Measurements from ENCODE around the gene COL26A1. TPM values are rescaled to one million over a fixed set of nuclear protein-coding genes. Genes with fewer than 3 reads are reported as not detected.
"Not testable (repeated sequence)": the region's sequence is repeated elsewhere in the genome, so short reads cannot be mapped to it uniquely, and the experiment has no call there.

The COL26A1 gene
- total RNA-seq, 4 donors from 2014 or later = not detected

DNA sequence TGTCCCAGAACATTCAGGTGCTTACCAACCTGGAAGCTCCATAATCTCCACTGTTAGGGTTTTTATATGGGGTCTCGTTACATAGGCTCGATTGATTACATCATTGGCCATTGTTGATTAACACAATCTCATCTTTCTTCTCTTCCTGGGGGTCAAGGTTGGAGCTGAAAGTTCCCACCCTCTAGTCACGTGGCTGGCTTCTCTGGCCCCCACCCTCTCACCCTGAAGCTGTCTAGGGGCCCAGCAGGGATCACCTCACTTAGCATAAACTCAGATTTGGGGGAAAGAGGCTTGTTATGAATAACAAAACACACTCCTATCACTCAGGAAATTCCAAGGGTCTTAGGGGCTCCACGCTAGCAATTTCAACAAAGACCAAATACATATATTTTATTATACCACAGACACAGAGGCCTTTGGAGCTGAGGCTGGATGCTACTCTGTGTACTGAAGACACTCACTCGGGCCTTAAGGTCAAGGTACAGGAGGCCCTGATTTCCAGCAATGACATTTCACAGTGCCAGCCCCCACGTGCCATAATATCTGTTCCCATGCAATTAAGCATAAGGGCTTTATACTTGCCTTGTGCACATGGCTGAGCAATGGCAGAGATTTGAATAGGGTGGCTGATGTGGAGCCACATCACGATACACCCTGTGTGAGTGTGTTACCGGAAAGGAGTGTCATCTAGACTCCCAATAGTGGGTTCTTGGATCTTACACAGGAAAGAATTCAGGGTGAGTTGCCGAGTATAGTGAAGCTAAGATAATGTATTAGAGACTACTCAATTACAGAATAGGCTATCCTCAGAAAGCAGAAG is 108.2 kb downstream of the COL26A1 start:
- 68 to 73% methylated on average over 4 to 9 of the region's 9 CpGs for WGBS, 2 donors (ENCODE audit: low coverage in 1 of 2)
- H3K27me3 ChIP-seq = no peaks in the 10 kb centered on the region
- TF ChIP-seq POLR2A (IDR thresholded peaks at IDR 0.05) (no peak), CTCF (IDR thresholded peaks at IDR 0.05) (no peak), EP300 (IDR thresholded peaks at IDR 0.05; ENCODE audit: low read depth) (no peak), POLR2AphosphoS5 (IDR thresholded peaks at IDR 0.05) (no peak)
- H3K4me1 ChIP-seq = no peaks in the 10 kb centered on the region
- H3K4me3 ChIP-seq = no peak overlapping the region
- no peaks in the 10 kb centered on the region for H3K9me3 ChIP-seq
- H3K36me3 ChIP-seq = no peaks in the 10 kb centered on the region
- H3K27ac ChIP-seq = no peak overlapping the region
- no peak for DNase-seq
- in situ Hi-C loops (cut with MboI; ENCODE audit: low pct_ligation_motif_present in 1 of 4, low pct_unique_long_range_greater_than_20kb in 1 of 4, low sequenced_read_pairs in 3 of 4) (no loop called here), intact Hi-C loops (cut with DNase I; ENCODE audit: low total_unique reads) (no loop called here)

DNA sequence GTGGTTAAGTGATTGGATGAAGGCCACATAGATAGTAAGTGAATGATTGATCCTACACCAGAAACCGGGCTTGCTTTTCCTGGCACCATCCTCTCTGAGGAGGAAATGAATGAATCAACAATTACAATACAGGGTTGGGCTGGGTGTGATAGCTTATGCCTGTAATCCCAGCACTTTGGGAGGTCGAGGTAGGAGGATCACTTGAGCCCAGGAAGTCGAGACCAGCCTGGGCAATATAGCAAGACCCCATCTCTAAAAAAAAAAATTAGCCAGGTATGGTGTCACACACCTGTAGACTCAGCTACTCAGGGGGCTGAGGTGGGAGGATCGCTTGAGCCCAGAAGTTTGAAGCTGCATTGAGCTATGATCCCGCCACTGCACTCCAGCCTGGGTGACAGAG is 111.5 kb downstream of the COL26A1 start:
- WGBS, 2 donors (ENCODE audit: low coverage in 1 of 2) = 50% methylated on average over 5 of the region's 5 CpGs; no CpG with 5 or more reads in 1 of the 2 donors
- in situ Hi-C loops (cut with MboI; ENCODE audit: low pct_ligation_motif_present in 1 of 4, low pct_unique_long_range_greater_than_20kb in 1 of 4, low sequenced_read_pairs in 3 of 4) (no loop called here), intact Hi-C loops (cut with DNase I; ENCODE audit: low total_unique reads) (no loop called here)
- no peak for TF ChIP-seq POLR2AphosphoS5 (IDR thresholded peaks at IDR 0.05)
- TF ChIP-seq EP300 (IDR thresholded peaks at IDR 0.05; ENCODE audit: low read depth) = no peak
- TF ChIP-seq POLR2A (IDR thresholded peaks at IDR 0.05) = no peak
- no peak for TF ChIP-seq CTCF (IDR thresholded peaks at IDR 0.05)
- H3K27ac ChIP-seq = no peak overlapping the region
- H3K4me3 ChIP-seq = no peak overlapping the region
- H3K9me3 ChIP-seq = peaks cover 4 to 8% of the 10 kb centered on the region in 2 donors
- no peaks in the 10 kb centered on the region for H3K4me1 ChIP-seq
- no peaks in the 10 kb centered on the region for H3K36me3 ChIP-seq
- DNase-seq = no peak
- H3K27me3 ChIP-seq = peaks cover 5% of the 10 kb centered on the region

DNA sequence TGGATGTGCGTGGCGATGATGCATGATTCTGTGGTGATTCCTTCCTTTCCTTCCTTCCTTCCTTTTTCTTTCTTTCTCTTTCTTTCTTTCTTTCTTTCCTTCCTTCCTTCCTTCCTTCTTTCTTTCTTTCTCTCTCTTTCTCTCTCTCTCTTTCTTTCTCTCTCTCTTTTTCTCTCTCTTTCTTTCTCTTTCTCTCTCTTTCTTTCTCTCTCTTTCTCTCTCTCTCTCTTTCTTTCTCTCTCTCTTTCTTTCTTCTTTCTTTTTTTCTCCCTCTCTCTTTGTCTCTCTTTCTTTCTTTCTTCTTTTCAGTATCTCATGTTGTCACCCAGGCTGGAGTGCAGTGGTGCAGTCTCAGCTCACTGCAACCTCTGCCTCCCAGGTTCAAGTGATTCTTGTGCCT is 113.0 kb downstream of the COL26A1 start:
- DNase-seq; H3K4me3 ChIP-seq; H3K36me3 ChIP-seq; H3K4me1 ChIP-seq; intact Hi-C loops (cut with DNase I; ENCODE audit: low total_unique reads); H3K27ac ChIP-seq; in situ Hi-C loops (cut with MboI; ENCODE audit: low pct_ligation_motif_present in 1 of 4, low pct_unique_long_range_greater_than_20kb in 1 of 4, low sequenced_read_pairs in 3 of 4); H3K27me3 ChIP-seq: not testable (repeated sequence)
- H3K9me3 ChIP-seq = peaks cover 13 to 18% of the 10 kb centered on the region in 2 donors
- 93% methylated on average over 2 of the region's 2 CpGs; no CpG with 5 or more reads in 1 of the 2 donors for WGBS, 2 donors (ENCODE audit: low coverage in 1 of 2)

DNA sequence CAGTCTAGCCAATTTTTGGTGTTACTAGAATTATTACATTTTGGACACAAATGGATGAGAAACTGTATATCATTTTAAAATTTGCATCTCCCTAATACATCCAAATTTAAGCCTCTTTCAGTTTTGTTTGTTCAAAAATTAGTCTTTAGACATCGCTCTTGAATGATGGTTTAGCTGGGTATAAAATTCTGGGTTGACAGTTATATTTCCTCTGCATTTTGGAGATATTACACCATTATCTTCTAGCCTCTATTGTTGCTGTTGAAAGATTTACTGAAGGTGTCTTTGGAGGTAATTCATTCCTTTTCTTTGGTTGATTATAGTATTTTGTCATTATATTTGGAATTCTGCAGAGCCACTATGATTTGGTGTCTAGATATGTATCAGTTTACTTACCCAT is 116.5 kb downstream of the COL26A1 start:
- Histone ChIP-seq H3K36me3 (no peaks in the 10 kb centered on the region), H3K27me3 (peaks cover 9% of the 10 kb centered on the region), H3K27ac (no peak overlapping the region), H3K4me3 (no peak overlapping the region), H3K4me1 (no peaks in the 10 kb centered on the region), H3K9me3 (peaks cover 13 to 18% of the 10 kb centered on the region in 2 donors)
- intact Hi-C loops (cut with DNase I; ENCODE audit: low total_unique reads) = no loop called here
- no peak for TF ChIP-seq CTCF (IDR thresholded peaks at IDR 0.05)
- TF ChIP-seq EP300 (IDR thresholded peaks at IDR 0.05; ENCODE audit: low read depth) = no peak
- TF ChIP-seq POLR2AphosphoS5 (IDR thresholded peaks at IDR 0.05) = no peak
- TF ChIP-seq POLR2A (IDR thresholded peaks at IDR 0.05) = no peak
- in situ Hi-C loops (cut with MboI; ENCODE audit: low pct_ligation_motif_present in 1 of 4, low pct_unique_long_range_greater_than_20kb in 1 of 4, low sequenced_read_pairs in 3 of 4) = no loop called here
- 88 to 95% methylated on average over 1 of the region's 1 CpG for WGBS, 2 donors (ENCODE audit: low coverage in 1 of 2)
- DNase-seq = no peak

GRCh38 chr7:101486056-101486432 is 123.4 kb downstream of the COL26A1 start:
- in situ Hi-C loops (cut with MboI; ENCODE audit: low pct_ligation_motif_present in 1 of 4, low pct_unique_long_range_greater_than_20kb in 1 of 4, low sequenced_read_pairs in 3 of 4); DNase-seq; H3K4me1 ChIP-seq; intact Hi-C loops (cut with DNase I; ENCODE audit: low total_unique reads); H3K36me3 ChIP-seq; H3K27ac ChIP-seq; H3K4me3 ChIP-seq; H3K9me3 ChIP-seq: not testable (repeated sequence)
- peaks cover 17% of the 10 kb centered on the region for H3K27me3 ChIP-seq
- whole genome bisulfite sequencing, 2 donors (ENCODE audit: low coverage in 1 of 2) = 83 to 86% methylated on average over 1 to 7 of the region's 7 CpGs

Measured in transverse colon (tissue), 4 donors.